ENCODE measurements around the gene CD82.
"Not testable (repeated sequence)": the region's sequence is repeated elsewhere in the genome, so short reads cannot be mapped to it uniquely, and the experiment has no call there.

Gene CD82

GRCh38 chr11:44559940-44560300 lies 5.5 kb upstream of the CD82 start:
- not testable (repeated sequence) for FAIRE-seq

DNA sequence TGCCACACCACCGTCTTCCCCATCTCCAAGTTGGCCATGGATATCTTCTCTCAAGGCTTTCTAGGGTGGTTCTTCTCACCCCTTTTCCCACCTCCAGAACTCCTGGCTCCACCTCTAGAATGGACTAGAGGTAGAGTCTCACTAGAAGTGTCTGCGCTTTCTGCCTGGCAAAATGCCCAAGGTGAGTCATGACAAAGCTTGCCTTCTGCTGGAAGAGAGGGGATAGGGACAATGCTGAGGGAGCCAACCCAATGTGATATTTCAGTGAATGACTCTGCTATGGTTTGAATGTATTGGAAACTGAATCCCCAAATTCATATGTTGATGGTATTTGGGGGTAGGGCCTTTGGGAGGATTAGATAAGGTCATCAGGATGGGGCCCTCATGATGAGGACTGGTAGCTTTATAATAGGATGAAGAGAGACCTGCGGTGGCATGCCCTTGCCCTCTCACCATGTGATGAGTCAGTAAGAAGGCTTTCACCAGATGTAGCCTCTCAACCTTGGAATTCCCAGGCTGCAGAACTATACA lies 4.1 kb upstream of the CD82 start:
- DNase-seq (ENCODE audit: low spot score): peak; percentile 30
- FAIRE-seq: no peak

More at GRCh38 chr11:44559940-44560300, 5.5 kb upstream of the CD82 start:
- not testable (repeated sequence) for DNase-seq (ENCODE audit: low spot score)

GRCh38 chr11:44561964-44562734 lies 3.3 kb upstream of the CD82 start:
- DNase-seq (ENCODE audit: low spot score) (no peak), FAIRE-seq (no peak)

- no peak for DNase-seq (ENCODE audit: low spot score)
- no peak for FAIRE-seq
Observed at GRCh38 chr11:44562845-44563460, 2.5 kb upstream of the CD82 start.

- no peak for DNase-seq (ENCODE audit: low spot score)
- no peak for FAIRE-seq
Observed at GRCh38 chr11:44563711-44564110, 1.8 kb upstream of the CD82 start.

DNA sequence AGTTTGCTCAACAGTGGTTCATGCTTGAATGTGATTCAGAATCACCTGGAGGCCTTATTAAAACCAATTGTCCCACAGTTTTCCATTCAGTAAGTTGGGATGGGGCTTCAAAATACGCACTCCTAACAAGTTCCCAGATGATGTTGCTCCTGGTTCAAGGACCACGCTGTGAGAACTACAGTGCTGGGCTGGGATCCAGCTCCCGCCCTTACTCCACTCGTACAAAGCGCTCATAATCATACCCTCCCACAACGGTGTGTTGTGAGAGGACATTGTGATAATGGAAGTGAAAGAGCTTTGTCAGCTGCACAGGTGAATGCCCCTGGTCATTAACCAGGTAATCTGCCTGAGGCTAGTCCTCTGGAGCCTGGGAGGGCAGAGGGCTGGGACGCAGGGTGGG lies 1.3 kb upstream of the CD82 start:
- DNase-seq (ENCODE audit: low spot score) (no peak), FAIRE-seq (no peak)

GRCh38 chr11:44564670-44565210 lies 723 bp upstream of the CD82 start:
- peak; percentile 68 for DNase-seq (ENCODE audit: low spot score)
- peak; percentile 68 for FAIRE-seq

GRCh38 chr11:44565953-44566949 lies 788 bp downstream of the CD82 start:
- no peak for FAIRE-seq
- no peak for DNase-seq (ENCODE audit: low spot score)

DNA sequence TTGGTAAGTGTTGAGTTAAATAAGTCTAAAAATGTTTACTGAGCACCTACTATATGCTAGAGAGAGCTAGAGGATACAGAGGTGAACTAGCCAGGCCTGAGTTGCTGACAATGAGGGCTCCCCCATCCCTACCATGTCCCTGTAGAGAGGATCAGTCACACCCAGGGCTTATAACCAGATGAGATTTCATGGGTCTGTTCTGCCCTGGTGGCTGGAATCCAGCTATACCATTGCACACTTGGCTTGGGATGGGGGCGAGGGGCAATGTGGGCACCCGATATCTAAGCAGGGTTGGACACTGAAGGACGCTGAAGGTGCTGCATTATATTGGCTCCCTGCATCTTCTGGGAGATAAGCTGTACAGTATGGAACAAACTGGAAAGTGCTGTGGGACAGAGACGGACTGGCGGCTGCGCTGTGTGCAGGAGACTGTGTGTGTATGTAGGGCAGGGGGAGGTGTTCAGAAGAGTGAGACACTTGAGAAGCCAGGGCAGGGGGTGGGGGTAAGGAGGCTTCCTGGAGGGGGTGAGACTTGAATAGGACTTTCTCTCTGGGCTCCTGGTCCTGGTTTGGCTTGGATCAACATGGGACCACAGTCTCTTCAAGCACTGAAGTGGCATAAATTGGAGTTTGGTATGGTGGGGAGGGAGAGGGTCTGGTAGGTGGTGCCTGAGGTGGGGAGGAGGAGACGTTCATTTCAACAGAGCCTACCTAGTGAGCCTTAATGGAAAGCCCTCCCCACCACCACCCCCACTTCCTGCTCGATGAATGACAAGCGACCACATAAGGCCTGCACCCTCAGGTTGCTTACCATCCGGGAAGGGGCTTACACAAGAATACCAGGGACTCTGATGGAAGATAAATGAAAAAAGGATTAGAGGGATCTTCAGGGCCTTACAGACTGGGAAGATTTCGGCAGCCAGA lies 1.8 kb downstream of the CD82 start:
- FAIRE-seq: no peak
- no peak for DNase-seq (ENCODE audit: low spot score)

DNA sequence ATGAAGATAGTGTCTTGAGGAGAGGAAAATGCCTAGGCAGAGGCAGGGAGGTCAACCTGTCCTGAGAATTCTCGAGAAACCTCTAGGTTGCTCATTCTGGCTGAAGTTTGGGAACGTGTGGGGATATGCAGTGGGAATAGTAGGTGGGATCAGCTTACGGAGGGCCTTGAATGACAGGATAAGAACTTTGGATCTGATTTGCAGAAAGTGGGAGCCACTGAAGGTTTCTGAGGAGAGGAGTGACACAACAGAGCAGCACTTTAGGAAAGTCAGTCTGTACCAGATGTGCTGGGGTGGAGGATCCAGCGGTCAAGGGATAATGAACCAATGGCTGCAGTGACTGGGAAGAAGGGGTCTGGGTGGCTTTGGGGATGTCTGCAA lies 2.4 kb downstream of the CD82 start:
- FAIRE-seq: no peak

GRCh38 chr11:44568331-44568657 lies 2.8 kb downstream of the CD82 start:
- DNase-seq (ENCODE audit: low spot score): no peak
- no peak for FAIRE-seq

More for the DNA sequence above, 2.4 kb downstream of the CD82 start:
- DNase-seq (ENCODE audit: low spot score): no peak

DNA sequence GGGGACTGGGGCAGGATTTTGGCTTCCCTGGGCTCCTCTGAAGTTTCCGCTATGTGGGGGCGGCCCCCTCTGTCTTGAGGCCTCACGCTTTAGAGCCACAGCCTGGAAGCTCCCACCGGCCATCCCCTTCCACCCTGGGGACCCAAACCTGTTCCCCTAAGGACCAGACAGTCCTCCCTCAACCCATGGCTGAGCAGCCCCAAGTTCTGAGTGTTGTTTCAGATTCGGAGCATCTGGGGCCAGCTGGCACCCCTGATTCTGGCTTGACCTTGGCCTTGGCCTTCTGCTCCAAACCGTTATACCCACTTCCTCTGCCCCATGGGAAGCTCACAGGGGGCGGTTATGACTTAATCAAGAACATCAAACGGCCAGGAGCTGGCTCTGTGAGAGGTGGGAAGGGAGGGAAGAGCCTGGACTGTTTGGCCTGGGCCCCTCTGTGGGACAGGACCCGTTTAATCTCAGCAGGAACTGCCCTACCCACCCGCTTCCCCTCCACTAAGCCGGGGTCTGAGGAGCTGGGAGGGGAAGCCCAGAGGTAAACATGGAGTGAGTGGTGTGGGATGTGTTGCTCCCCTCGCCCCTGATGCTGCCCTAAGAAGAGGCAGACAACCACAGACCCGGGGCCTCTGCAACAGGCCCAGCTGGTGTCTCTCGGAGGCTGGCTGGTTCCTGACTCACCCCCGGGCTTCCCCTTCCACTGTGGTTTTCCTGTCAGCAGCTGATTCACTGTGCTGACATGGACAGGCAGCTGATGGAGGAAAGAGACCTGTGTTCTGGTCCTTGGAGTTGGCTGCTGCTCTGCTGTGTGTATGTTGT lies 3.4 kb downstream of the CD82 start:
- peak; percentile 86 for DNase-seq (ENCODE audit: low spot score)
- FAIRE-seq: peak; percentile 87

DNA sequence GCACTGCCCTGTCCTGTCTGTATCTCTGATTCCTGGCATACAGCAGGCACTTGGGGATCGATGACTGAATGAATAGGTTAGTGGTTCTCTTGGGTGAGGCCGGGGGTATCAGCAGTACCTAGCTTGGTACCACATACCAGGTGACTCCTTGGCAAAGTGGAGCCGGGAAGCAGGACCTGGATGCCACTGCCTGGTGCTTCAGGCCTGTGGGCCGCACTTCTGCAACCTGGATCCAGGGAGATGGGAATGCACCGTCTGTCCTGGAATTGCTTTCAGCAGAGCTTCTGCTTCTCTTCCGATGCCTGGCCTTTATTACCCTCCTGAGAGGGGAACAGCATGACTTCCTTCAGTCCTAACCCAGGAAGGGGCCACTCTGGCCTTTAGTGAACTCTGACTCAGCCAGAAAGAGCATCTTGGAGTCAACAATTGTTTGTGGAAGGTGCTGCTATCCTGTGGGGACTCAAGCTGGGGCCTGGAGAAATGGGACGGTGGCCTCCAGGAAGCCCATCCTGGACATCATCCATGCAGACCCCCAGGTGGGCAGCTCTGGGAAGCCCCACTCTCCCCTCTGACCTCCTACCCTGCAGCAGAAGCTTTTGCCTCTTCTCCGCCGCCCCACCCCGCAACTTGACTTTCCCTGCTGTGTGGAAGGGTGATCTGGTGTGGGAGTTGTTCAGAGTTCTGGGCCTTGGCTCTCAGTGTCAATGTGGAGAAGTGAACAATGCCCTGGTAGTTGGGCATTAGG lies 5.1 kb downstream of the CD82 start:
- FAIRE-seq: no peak

GRCh38 chr11:44571871-44572270 lies 6.4 kb downstream of the CD82 start:
- FAIRE-seq: no peak

More for the DNA sequence above, 5.1 kb downstream of the CD82 start:
- no peak for DNase-seq (ENCODE audit: low spot score)

DNA sequence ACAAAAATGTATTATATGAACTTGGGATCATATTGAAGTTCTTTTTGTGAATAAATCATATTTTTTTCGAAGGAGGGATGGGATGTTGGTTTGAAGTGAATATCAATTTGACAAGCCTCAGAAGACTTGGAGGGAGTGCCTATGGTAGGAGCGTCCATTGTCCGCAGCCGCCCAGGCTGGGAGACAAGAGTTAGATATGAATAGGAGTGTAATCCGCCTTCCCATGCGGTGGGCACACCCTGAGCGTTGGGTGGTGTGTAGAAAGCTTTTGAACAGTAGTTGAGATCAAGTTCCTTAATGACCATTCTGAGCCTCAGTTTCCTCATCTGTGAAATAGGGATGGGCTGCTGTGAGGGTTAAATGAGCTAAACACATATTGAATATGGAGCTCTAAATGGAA lies 7.0 kb downstream of the CD82 start:
- FAIRE-seq: no peak
- DNase-seq (ENCODE audit: low spot score): no peak

More at GRCh38 chr11:44571871-44572270, 6.4 kb downstream of the CD82 start:
- DNase-seq (ENCODE audit: low spot score): no peak

DNA sequence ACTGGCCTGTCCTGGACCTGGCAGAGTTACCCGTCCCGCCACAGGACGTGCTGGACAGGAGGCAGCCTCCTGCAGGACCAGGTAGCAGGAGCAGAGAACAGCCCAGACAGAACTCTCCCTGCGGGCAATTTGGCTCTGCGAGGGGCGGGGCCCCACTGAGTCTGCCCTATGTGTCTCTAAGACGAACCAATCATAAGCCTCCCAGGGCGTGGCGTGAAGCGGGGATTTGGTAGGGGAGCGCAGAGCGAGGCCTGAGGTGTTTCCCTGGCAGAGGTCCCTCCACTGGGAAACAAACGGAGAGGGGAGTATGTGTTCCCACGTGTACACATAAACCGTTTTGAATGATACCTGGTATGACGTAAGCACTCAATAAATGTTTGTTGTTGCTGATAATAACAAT lies 7.4 kb downstream of the CD82 start:
- DNase-seq (ENCODE audit: low spot score) (no peak), FAIRE-seq (no peak)

DNA sequence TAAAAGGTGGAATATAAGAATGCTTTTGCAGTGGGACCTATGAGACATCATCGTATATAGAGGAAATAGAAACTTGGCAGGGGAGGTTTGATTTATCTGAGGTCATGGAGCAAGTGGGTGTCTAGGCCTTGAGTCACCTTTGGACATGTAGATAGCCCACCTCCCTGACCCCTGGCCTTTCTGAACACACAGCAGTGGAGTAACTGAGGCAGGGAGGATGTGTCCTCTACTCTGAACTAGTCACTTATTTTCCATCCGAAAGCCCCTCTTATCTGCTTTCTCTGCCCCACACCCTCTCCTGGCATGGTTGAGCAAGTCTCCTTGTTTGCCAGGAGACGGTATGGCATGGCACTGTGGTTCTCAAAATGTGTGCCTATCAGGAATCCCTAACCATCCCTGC lies 7.9 kb downstream of the CD82 start:
- FAIRE-seq (no peak), DNase-seq (ENCODE audit: low spot score) (peak; percentile 56)

DNA sequence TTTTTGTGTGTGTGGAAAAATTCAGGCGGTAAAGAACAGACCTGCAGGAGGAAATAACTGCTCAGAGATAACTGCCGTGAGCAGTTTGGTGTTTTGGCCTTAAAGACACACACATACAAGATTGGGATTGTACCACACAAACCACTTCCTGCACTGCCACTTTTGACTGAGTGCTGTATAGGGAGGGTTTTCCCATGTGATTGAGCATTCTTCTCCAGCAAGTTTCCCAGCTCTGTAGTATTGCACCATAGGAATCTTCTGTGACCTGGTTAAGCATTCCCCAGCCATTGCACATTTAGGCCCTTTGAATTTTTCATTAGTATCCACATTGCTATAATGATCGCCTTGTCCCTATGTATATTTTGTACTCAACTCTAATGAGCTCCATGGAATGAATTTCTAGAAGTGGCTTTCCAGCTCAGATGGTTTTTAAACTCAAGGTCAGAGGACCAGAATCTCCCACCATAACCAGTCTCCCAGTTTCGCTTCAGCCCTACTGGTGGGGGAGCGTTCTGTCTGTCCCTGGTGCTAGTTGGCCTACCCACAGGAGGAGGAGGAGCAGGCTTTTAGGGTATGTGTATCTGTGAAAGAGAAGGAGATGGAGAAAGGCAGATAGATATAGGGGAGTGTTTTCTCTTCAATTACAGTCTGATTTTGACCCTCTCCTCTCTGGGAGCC lies 9.3 kb downstream of the CD82 start:
- peak; percentile 90 for DNase-seq (ENCODE audit: low spot score)
- FAIRE-seq: peak; percentile 95

Data from RCC 7860 (cell line).